ENCODE data around the gene CCDC106.
A peak's percentile ranks its signal among the peaks of the same experiment; 100 is the strongest.

The CCDC106 gene

GRCh38 chr19:55650602-55651230 is 2.7 kb downstream of the CCDC106 start:
- DNase-seq (ENCODE audit: low spot score), result no peak

DNA sequence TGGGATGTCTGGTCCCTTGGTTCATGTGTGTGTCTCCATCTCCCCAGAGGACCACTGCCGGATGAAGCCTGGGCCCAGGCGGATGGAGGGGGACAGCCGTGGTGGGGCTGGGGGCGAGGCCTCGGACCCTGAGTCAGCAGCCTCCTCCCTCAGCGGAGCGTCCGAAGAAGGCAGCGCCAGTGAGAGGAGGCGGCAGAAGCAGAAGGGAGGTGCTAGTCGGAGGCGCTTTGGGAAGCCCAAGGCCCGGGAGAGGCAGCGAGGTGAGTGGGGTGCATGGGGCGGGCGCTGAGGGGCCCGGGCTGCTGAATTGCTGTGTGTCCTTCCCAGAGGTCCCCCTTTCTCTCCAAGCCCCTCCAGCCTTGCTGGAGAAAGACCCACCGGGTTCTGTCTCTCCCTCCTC is 3.2 kb downstream of the CCDC106 start:
- DNase-seq (ENCODE audit: low spot score), result no peak

GRCh38 chr19:55652311-55653128 is 4.5 kb downstream of the CCDC106 start:
- DNase-seq (ENCODE audit: low spot score), result no peak

- peak; percentile 98 for DNase-seq (ENCODE audit: low spot score)
Measured at GRCh38 chr19:55653651-55654322, 5.8 kb downstream of the CCDC106 start.

GRCh38 chr19:55654323-55654867 is 6.4 kb downstream of the CCDC106 start:
- peak; percentile 98 for DNase-seq (ENCODE audit: low spot score)

DNA sequence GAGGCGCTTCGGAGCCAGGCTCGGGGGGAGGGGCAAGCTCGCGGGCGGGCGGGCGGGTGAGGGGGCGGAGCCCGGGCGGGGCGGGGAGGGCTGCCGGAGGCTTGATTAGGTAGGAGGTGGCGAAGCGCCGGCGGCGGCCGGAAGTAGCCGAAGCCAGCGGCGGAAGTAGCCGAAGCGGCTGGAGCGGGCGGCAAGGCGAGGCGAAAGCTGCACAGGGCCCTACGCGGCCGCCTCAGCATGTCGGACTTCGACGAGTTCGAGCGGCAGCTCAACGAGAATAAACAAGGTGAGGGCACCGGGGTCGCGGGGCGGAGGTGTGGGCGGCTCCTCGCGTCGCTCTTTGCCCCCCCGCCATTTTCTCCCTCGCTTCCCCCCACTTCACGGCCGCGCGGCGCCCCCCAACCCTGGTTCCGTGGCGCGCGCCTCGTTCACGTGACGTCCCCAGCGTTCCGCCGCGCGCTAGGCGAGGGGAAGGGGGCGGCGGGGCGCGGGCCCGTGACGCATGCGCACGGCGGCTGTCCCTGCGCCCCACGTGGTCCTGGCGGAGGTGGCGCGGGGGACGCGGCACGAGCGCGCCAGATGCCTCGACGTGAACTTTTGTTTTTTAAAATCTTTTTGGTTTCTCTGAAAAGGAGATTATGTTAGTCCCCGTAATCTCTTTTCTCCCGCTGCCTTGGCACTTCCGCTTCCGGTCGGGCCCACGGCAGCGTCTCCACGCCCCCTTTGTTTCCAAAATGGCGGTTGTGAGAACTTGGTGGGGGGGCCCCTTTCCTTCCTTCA is 7.0 kb downstream of the CCDC106 start, which contains the start of gene U2AF2:
U2AF2 (plus strand) TSS at position 168 of the 780 bp plus-strand sequence; CDS start at position 238, 70 bp downstream.
- DNase-seq (ENCODE audit: low spot score), result peak; percentile 94

DNA sequence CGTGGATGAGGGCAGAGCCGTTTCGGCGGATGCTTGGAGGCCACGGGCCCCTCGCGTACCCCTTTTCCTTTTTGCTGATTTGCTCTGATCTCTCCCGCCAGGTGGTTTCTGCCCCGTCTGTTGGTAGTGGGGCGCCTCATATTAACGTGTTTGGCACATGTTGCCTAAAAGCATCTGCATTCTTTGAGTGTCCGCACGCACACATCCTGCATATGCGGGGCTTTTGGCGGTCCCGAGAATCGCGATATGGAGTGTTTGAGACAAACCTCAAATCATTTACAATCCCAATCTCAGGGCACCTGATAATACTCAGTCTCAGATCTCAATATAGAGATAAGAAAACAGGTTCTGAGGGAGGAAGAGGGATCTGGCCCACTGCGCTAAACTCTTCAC is 7.6 kb downstream of the CCDC106 start:
- no peak for DNase-seq (ENCODE audit: low spot score)

DNA sequence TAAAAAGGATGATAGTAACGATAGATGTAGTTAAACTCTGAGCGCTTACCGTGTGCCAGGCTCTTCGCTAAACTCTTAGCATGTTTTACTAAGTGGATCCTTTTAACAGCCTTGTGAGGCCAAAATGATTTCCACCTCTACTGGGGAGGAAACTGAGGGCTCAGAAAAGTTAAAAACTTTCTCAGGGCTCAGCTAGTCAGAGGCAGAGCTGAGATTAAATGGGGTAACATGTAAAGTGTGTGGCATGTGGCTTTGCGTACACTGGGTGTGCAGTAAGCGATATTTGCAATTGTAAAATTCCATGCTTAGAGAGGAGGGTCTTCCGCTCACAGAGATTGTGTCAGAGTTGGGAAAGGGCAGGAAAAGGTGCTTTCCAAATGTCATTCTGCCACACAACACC is 8.5 kb downstream of the CCDC106 start:
- no peak for DNase-seq (ENCODE audit: low spot score)

- DNase-seq (ENCODE audit: low spot score), result no peak
Measured at GRCh38 chr19:55656988-55657747, 9.2 kb downstream of the CCDC106 start.

- DNase-seq (ENCODE audit: low spot score), result no peak
Measured at GRCh38 chr19:55658846-55659459, 10.9 kb downstream of the CCDC106 start.

GRCh38 chr19:55659822-55660221 is 11.8 kb downstream of the CCDC106 start:
- no peak for DNase-seq (ENCODE audit: low spot score)

GRCh38 chr19:55660404-55660803 is 12.4 kb downstream of the CCDC106 start:
- no peak for DNase-seq (ENCODE audit: low spot score)

DNA sequence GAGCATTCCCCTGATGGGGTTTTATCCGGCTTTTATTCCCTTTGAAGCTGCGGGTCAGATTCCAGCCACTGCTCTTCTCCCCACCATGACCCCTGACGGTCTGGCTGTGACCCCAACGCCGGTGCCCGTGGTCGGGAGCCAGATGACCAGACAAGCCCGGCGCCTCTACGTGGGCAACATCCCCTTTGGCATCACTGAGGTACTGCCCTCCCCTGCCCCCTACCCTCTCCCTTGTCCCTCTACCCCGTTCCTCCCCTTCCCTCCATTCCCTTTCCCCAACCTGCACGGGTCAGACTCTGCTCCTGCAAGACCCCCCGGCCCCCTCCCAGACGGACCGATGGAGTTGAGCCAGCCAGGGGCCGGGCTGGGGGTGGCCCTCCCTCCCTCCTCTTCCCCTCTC is 13.0 kb downstream of the CCDC106 start:
- DNase-seq (ENCODE audit: low spot score), result no peak

DNA sequence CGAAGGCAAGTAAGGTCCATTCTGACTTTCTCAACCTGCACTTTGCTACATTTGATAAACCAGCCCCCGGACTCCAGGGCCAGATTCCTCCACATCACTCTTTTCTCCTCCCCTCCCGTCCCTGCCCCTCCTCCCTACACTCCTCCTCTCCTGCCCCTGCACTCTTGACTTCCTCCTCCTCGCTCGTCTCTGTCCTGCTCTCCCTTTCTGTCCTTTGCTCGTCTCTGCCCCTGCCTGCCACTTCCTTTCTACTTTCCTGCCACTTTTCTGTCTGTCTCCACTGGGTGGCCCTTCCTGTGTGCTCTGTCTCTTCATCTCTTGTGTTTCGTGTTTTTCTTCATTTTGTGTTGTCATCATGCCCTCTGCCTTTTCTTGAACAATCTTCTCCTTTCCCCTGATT is 13.8 kb downstream of the CCDC106 start:
- DNase-seq (ENCODE audit: low spot score), result no peak

DNA sequence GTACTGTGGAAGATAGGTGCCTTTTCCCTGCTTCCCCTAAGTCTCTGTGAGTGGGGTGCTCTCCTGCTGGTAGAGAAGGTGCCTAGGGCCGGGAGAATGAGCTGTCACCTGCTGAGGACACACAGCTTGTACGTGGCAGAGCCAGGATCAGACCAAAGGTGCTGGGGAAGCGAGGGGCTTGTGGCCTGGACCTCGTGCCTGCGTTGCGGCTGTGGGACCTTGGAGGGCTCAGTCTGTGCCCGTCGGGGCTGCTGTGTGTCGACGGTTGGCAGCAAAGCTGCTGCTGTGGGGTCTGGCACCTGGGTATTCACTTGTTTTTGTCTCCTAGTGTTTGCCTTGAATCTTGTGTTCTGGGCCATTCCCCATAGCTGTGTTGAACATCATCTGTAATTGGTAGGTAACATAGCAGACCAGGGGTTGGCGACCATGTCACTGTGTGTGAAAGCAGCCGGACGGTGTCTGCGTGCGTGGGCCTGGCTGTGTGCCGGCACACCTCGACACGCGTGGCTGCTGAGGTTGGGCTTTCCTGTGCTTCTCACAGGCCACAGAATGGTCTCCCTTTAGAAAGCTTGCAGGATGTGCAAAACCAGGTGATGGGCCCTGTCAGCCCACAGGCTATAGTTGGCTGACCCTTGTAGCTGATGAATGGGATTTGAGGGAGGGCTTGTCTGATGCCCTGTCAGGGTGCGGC is 16.0 kb downstream of the CCDC106 start:
- no peak for DNase-seq (ENCODE audit: low spot score)

GRCh38 chr19:55666343-55667005 is 18.5 kb downstream of the CCDC106 start:
- DNase-seq (ENCODE audit: low spot score), result no peak

GRCh38 chr19:55667006-55667381 is 19.0 kb downstream of the CCDC106 start:
- DNase-seq (ENCODE audit: low spot score), result no peak

DNA sequence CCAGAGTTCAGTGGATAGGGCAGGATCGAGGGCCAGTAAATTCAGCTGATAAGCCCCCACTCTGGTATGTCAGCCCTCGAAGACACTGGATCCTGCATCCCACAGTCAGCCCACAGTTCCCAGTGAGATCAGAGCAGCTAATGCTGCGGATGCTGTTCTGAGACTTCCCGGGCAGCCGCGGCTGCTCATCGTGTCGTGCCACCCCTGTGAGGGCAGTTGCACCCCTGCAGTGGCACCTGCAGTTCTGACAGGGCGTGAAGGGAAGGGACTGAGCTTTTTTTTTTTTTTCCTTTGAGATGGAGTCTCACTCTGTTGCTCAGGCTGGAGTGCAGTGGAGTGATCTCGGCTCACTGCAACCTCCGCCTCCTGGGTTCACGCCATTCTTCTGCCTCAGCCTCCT is 19.5 kb downstream of the CCDC106 start:
- DNase-seq (ENCODE audit: low spot score), result no peak

DNA sequence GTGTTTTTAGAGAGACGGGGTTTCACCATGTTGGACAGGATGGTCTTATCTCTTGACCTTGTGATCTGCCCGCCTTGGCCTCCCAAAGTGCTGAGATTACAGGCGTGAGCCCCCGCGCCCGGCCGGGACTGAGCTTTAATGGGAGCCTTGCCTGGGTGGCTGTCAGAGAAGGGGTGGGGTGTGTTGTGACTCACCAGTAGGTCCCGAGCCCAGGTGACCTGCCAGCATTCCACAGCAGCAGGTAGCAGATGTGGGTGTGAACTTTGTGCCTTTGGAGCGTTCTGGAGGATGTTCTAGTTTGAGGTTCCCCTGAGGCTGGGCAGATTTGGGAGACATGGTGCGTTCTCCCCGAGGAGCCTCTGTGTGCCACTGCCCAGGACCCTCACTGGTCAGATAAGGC is 19.9 kb downstream of the CCDC106 start:
- no peak for DNase-seq (ENCODE audit: low spot score)
